Keratinocyte (primary cell): ENCODE data around the gene ANHX.

Experiments
- EZH2 ChIP-seq: IDR thresholded peaks from one replicate; pipeline ENCODE4 v1.6.1; 2012; ENCODE audit warnings: inconsistent platforms, mild to moderate bottlenecking, low read length, moderate library complexity
- TF ChIP-seq, protein P1 (sequence below), 3 experiments: IDR thresholded peaks in 1 of 3; conservative IDR thresholded peaks in 1 of 3; optimal IDR thresholded peaks in 1 of 3; 2 replicates in 2 of 3; 3 replicates in 1 of 3; pipeline versions ENCODE3 to v1.5.1; 2011; ENCODE audit warnings: low read length in 3 of 3, mild to moderate bottlenecking in 3 of 3, moderate library complexity in 2 of 3, control low read depth in 1 of 3, inconsistent platforms in 1 of 3; ENCODE audit not compliant: insufficient read depth in 2 of 3; ENCODE audit errors: extremely low read depth in 1 of 3

DNA sequence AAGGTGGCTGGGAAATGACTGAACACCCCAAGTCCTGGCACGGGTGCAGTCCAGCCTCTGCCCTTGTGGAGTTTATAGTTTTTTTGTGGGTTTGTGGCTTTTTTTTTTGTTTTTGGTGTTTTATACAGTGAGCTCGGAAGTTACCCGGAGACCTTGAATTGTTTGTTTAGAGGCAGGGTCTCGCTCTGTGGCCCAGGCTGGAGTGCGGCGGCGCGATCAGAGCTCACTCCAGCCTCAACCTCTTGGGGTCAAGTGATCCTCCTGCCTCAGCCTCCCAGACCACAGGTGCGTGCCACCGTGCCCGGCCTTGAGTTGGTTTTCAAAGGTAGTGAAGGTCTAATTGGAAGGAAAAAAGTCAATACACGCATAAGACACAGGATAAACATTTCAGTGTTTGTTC is 879 bp upstream of the ANHX start:
- TF ChIP-seq, protein P1, sequence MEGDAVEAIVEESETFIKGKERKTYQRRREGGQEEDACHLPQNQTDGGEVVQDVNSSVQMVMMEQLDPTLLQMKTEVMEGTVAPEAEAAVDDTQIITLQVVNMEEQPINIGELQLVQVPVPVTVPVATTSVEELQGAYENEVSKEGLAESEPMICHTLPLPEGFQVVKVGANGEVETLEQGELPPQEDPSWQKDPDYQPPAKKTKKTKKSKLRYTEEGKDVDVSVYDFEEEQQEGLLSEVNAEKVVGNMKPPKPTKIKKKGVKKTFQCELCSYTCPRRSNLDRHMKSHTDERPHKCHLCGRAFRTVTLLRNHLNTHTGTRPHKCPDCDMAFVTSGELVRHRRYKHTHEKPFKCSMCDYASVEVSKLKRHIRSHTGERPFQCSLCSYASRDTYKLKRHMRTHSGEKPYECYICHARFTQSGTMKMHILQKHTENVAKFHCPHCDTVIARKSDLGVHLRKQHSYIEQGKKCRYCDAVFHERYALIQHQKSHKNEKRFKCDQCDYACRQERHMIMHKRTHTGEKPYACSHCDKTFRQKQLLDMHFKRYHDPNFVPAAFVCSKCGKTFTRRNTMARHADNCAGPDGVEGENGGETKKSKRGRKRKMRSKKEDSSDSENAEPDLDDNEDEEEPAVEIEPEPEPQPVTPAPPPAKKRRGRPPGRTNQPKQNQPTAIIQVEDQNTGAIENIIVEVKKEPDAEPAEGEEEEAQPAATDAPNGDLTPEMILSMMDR (optimal IDR thresholded peaks at IDR 0.05 in 1 of 3, IDR thresholded peaks at IDR 0.05 in 1 of 3, conservative IDR thresholded peaks at IDR 0.05 in 1 of 3; ENCODE audit: extremely low read depth in 1 of 3, insufficient read depth in 2 of 3, low read length in 3 of 3), result no peak
- TF ChIP-seq EZH2, result no peak
